Measurements from ENCODE around the gene XKR8.

The XKR8 gene

DNA sequence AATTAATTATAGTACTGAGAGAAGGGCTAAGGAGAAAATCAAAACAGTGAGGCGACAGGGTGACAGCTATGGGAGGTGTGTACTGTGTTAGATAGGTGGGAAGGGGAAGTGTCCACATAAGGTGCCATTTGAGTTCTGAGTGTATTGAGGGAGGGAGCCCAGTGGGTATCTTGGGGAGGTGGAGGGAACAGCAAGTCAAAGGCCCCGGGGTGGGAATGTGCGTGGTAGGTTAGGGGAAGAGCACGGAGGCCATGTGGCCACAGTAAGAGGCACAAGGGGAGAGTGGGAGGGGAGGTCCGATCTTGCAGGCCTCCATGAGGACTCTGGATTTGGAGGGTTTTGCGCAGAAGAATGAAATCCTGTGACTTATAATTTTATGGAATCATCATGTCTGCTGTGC lies 3.0 kb upstream of the XKR8 start:
- DNase-seq: no peak

DNA sequence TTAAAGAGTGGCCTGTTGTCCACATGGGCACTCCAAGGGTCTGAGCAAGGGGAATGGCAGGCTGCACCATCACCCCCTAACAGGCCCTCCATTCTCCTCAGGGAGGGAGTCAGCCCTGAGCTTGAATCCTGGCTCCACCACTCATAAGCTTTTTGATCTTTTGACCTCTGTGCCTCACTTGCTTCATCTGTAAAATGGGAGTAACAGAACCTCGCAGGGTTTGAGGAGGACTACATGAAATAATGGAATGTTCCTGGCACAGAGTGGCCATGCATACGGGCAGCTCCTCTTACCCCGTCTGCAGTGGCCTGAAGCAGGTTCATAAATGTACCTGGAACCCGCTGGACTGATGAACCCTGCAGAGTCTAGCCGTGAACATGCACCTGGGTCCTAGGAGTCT lies 2.1 kb upstream of the XKR8 start:
- no peak for DNase-seq

DNA sequence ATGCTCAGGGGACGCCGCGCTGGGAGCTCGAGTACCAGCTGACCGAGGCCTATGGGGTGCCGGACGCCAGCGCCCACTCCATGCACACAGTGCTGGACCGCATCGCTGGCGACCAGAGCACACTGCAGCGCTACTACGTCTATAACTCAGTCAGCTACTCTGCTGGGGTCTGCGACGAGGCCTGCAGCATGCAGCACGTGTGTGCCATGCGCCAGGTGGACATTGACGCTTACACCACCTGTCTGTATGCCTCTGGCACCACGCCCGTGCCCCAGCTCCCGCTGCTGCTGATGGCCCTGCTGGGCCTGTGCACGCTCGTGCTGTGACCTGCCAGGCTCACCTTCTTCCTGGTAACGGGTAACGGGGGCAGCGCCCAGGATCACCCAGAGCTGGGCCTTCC lies 1.3 kb upstream of the XKR8 start:
- no peak for DNase-seq

DNA sequence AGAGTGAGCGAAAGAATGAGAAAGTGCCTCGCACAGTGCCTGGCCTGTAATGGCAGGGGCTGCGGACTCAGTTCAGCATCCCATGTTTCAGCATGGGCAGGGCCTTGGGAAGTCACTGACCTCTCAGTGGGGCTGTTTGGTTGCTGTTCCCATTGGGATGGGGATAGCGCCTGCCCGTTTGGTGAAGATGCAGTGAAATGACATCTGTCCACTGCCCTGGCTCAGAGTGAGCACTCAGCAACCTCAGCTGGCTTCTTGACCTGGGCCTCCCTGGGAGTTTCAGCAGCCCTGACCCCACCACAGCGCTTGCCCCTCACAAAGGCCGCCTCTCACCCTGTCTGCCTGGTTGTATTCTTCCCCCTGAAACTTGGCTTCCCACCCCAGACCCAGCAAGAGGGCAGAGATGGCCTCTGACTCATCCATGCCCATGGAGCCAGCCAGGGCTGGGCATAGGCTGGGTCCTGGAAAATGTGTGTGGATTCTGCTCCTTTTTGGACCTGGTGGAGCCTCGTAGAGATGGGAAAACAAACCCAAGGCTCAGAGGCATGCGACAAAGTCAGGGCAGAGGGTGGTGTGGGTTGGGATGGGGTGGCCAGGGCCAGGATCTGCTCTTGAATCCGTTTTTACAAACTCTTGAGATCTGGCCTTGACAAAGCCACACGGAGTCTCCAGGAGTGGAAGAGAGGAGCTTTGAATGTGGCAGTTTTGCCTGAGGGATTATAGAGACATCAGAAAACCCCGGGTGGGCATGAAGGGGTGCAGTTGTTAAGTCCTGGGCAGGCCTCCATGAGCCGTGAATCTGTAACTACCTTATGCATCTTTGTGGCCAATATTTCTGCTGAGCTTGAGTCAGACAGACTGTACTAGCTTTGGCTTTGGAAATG lies 1.2 kb downstream of the XKR8 start:
- no peak for DNase-seq

DNA sequence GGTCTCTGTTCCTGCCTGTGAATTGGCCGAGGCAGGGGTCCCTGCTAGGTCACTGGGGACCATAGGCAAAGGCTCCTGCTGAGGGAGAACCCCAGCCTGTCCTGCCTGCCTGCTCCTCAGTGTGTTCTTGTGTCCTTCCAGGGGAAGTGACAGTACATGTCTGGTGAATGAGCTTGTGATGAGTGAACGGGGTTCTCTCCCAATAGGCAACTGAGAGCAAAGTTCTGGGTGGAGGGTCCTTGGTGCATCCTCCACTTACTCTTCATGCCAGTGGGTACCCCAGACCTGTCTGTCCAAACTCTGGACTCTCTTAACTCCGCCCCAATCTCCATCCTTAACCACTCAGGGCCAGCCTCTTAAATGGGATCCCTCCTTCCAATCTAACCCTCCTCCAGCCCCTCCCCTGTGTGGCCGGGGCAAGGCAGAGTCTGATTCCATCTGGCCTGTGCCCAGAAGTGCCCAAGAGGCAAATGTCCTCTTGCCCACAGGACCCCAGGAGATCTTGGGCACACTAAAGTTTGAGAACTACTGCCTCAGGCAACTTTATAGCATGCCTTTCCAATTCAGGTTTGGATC lies 2.0 kb downstream of the XKR8 start:
- DNase-seq: no peak

DNA sequence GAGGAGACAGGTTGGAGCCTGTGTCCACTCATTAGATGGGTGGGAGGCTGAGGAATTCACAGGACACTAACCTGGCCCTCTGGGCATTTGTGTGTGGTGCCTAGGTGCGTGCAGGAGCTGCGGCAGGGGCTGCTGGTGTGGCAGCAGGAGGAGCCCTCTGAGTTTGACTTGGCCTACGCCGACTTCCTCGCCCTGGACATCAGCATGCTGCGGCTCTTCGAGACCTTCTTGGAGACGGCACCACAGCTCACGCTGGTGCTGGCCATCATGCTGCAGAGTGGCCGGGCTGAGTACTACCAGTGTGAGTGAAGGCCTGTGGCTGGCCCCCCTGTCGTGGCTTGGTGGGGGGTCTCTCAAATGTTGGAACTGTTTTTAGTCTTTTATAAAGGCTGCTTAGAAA lies 3.6 kb downstream of the XKR8 start:
- no peak for DNase-seq

DNA sequence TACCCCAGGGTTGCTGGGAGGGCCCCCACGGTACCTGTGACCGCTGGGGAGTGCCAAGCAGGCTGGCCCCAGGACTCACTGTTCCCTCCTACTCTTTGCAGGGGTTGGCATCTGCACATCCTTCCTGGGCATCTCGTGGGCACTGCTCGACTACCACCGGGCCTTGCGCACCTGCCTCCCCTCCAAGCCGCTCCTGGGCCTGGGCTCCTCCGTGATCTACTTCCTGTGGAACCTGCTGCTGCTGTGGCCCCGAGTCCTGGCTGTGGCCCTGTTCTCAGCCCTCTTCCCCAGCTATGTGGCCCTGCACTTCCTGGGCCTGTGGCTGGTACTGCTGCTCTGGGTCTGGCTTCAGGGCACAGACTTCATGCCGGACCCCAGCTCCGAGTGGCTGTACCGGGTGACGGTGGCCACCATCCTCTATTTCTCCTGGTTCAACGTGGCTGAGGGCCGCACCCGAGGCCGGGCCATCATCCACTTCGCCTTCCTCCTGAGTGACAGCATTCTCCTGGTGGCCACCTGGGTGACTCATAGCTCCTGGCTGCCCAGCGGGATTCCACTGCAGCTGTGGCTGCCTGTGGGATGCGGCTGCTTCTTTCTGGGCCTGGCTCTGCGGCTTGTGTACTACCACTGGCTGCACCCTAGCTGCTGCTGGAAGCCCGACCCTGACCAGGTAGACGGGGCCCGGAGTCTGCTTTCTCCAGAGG lies 6.8 kb downstream of the XKR8 start:
- no peak for DNase-seq

DNA sequence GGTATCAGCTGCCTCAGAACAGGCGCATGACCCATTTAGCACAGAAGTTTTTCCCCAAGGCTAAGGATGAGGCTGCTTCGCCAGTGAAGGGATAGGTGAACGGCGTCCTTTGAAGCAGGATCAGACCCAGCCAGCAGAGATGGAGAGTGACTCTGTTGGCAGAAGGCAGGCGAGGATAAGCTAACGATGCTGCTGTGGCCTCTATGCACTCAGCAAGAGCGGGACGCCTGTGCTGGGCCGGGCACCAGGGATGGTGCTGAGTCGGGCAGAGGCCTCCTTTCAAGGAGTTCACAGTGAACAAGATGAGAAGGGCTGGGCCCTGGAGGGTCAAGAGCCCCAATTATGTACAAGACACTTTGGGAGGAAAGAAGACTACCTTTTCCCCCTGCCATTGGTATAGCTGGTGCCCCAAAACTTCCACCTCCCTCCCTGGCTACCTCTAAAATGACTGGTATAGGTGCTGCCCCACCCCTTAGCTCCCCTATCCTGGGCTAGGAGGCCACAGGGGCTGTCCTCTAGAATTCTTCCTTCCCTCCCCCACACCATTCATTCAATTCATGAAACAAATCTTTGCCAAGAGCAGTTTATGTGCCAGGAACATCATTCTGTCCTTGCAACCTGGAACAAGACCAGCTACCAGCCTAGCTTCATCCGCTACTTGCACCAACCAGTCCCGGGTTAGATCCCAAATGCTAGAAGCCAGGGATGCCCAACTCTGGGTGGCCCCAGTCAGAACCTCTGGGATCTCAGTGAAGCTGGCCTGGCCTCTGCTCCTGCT lies 7.5 kb downstream of the XKR8 start:
- no peak for DNase-seq

DNA sequence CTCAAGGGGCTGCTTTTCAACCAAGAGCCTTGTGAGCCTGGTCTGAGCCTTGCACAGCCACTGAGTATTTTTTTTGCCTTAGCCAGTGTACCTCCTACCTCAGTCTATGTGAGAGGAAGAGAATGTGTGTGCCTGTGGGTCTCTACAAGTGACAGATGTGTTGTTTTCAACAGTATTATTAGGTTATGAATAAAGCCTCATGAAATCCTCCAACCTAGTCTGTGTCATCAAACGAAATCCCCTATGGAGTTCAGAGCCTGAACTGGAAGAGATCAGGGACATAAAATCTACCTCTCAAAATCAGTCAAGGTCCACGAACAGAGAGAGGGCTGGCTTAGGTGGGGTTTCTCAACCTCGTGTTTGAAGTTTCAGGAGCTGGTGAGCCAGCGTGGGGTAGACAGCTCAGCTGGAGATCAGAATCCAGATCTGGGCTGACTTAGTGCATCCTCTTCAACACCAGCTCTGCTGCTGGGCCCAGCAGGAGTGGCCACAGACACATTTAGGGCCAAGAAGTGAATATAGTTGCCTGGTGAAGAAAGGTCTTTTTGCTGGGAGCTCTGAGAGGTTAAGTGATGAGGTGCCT lies 8.2 kb downstream of the XKR8 start:
- no peak for DNase-seq

DNA sequence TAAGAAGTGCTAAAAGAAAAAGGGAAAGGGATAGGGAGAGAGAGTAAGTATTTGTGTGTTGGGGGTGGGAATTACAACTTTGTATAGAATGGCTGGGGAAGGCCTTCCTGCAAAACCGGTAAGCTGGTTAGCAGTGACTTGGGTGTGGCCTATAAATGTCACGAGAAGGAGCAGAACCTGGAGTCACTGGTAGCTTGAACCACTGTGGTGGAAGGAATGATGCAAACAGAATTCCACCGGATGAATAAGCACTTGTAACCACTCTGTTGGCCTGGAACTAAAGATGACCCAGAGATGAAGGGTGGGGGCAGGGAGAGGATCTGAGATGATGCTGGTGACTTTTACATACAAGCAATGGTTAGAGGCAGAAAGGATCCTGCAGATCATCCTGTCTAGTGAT lies 8.9 kb downstream of the XKR8 start:
- DNase-seq: no peak

DNA sequence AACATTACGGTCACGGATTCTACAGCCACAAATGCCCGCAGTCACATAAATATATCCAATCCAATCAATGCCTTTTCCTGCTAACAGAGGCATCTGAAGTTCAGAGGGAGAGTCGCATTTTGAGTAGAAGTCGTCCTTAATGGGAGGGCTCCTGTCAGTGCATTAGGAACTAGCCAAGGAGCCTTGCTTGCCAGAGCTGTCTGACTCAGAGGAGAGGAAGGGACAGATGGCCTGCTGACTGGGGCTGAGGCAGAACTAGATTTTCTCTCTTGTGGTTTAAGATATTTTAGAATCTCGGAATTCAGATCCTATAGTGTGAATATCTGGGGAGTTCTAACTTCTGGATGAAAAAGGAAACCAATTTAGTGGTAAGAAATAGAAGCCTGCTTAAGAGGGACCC lies 10.6 kb downstream of the XKR8 start:
- DNase-seq: no peak

DNA sequence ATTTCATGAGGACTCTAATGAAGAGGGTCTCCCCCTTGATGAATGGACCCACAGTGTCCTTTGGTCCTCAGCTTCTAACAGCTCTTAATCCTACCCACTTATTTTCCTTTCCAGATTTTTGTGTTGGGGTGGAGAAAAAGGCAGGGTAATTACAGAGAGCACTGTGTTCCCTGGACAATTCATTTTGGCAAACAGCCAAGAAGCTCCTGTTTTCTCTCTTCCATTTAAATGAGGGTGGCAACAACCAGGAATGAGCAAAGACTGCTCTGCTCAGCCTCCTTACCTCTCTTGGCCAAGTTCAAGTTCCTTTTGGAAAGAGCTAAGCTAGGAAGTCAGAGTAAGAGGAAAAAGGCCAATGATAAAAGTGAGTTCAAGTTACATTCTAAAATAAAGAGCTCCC lies 11.9 kb downstream of the XKR8 start:
- DNase-seq: no peak

DNA sequence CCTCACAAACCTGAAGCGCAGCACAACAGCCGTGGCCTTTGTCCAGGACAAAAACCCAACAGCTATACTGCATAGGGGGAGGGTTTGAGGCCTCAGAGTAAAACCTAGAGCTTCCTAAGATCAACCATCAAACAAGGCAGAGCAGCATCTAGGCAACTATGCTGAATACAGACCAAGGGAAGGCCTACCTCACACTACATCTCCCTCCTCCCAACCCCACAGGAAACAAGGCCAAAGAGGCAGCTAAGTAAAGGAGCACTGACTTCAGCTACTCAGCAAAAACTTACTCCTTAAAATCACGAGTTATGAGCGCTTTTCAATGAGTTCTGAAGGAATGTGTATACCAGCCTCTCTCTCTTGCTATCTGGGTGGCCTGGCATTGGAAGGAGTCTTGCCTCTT lies 12.4 kb downstream of the XKR8 start:
- DNase-seq: no peak

DNA sequence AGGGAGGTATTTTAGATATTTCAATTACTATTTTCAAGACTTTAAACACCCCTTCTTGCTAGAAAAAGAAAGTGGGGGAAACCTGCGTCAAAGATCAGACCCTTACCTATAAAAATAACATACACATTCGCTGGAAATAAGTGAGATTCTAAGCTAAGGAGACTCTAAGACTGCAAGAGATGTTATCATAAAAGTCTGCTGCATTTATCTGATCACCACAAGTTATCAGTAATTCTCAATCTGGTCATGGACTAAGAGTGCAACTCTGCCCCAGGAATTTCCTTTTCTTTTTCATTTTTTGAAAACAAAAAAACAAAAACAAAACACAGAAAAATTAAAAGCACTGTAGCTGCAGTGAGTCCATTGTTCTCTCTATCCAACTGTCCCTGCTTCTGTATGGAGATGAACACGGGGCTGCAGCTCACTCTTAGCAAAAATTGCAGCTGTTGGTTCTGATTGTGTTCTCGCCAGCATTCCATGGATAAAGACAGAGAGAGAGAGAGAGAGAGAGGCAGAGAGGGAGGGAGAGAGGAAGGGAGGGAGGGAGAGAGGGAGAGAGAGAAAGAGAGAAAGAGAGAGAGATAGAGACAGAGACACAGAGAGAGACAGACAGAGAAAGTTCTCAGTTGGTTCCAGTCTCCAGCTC lies 14.1 kb downstream of the XKR8 start:
- DNase-seq: no peak

DNA sequence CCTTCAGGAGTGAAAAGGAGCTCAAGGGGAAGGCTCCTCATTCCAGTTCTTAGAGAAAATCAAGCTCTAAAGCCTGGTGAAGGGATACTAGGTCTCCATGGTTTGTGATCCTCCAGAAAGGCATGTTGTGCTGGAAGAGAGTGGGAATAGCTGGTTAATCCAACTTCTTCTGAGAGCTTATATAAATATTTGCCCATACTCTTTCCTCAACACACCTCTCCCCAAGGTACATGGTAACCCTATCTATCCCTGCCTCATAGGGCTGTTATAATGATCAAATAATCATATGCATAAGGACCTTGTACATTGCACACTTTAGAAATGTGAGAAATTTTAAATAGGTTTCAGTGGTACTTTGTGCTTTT lies 14.6 kb downstream of the XKR8 start:
- no peak for DNase-seq

DNA sequence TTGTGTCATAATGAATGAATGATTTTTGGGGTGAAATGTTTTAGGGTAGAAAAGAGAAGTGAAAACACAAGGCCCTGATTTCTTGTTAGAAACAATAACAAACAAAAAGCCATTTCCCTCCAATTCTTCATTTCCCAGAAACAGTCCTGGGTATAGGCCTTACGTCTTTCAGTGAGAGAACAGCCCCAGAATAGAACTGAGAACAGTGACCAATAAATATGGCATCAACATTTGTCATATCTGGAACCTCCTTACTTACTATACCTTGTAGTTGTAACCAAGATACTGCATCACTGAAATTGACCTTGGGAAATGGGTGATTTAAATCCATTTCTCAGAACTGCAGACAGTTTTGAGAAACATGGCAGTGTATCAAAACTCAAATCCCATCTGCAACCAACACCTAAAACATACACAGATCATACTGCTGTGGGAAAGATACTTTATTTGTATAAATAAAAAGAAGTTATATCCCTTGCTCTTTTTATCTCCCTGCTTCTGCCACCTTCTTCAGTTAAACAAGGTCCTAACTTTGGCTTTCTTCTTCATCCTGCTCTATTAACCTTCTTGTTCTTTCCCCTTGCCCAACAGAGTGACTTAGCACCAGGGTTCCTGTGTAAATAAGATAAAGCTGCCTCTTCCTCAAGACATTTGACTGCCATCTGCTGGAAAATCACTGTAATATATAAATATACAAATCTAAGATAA lies 19.5 kb downstream of the XKR8 start:
- peak; percentile 66 to 75 for DNase-seq

DNA sequence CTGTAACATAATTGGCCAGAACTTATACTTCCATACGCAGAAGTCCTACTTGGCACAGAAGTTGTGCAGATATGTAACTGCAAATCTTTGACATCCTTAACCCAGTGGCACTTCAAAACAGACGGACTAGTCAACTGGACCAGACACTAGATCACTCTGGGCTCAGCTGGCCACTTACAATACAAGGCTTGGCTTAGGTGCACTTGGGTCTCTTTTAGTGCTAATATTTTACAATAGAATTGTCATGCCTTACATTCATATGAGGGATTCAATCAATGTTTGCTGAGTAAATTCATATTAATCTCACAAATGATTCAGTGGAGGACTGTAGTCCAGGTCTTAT lies 20.1 kb downstream of the XKR8 start:
- no peak for DNase-seq

DNA sequence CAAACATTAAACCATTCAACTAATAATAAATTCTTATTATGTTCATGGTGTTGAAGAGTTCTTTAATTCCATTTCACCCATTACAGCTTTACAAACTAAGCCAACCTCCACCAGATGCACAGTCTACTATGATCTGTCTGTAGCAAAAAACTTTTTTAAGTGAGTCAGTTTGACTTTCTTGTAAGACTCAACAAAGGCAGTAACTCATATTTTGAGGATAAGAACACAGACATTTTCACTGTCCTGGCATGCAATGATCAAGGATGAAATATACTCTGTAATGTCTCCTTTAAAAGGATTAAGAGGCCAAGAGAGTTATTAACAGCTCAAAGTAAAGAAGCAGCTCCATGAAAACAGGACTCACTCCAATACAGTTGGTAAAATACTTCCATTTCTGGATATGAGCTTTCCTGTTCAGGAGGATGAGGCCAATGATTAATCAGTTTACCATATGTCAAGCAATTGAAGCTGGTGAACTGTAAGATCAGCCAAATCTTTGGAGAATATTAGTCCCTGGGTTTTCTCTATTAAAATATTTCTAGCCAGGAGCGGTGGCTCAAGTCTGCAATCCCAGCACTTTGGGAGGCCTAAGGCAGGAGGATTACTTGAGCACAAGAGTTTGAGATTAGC lies 20.6 kb downstream of the XKR8 start:
- no peak for DNase-seq

DNA sequence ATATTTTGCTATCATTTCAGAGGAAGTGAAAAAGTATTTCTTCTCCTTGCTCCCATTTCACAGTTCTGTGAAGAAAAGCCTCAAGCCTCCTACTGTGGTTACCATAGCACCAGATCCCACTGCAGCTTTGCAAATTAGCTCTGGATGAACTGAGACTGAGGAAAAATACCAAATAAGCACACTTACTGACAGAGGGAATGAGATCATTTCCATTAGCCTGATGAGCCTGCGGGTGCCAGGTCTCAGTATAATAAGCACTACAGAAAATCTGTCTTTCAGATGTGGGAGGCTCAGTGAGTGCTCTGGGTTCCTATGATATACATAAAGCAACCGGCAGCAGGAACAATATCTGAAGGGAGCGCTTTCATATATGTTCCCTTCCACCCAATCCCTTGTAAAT lies 21.4 kb downstream of the XKR8 start:
- no peak for DNase-seq

DNA sequence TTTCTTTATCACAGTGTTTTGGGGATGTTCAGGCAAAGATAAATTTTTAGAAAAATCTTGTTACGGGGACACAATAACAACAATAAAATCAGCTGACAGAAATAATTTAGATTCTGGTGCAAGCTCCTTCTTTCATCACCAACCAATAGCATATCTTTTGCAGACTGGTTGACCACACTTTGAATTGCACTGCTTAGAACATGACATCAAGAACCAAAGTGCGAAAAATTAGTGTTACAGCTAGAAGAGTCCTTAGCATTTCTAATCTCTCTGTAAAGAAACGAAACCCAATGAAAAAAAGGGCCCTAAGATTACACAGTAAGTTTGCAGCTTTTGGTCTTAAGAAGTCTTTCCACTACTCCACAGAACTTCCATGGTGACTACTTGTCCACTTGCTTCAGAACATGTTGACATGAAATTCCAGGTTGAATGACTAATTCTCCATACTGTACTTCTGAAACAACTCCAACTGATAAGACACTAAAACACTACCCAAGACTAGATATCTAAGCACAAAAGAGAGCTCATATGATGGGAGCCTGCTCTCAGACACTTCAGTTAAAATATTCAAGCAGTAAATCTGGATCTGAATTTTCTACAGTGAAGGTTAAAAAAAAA lies 31.3 kb downstream of the XKR8 start:
- DNase-seq: no peak

DNA sequence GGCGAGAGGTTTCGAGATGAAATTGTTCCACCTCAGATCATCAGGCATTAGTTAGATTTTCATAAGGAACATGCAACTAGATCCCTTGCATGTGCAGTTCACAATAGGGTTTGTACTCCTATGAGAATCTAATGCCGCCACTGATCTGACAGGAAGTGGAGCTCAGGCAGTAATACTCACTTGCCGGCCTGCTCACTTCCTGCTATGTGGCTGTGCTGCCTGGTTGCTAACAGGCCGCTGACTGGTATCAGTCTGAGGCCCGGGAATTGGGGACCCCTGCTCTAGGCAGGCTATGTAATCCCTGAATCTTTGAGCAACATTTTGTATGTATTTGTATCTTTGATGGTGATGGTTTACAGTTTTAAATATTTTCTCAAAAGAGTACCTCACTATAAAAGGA lies 32.5 kb downstream of the XKR8 start:
- DNase-seq: peak; percentile 37 to 56
